OCI-LY7 (cell line): ENCODE results near the gene PRKD1. TPM values are rescaled to one million over a fixed set of nuclear protein-coding genes. Genes with fewer than 3 reads are reported as not detected.

Experiments
- BruUV-seq: library from RNA; stranded (reverse); fragments of 400-500 nt; replicated peaks from 2 replicates; lab custom pipeline; 2021; lab: Mats Ljungman, UMichigan
- CTCF ChIA-PET: fragments of 300-600 bp; sonication (Branson Sonifier 250); formaldehyde crosslinking; loops from one replicate; lab custom pipeline; 2022; ENCODE audit warnings: antibody characterized with exemption; ENCODE audit not compliant: unreplicated experiment; lab: Charles Lee
- POLR2A ChIA-PET: fragments of 300-600 bp; sonication (Branson Sonifier 250); formaldehyde crosslinking; loops from one replicate; lab custom pipeline; 2022; ENCODE audit warnings: antibody characterized with exemption; lab: Charles Lee
- DNase-seq: peaks from one replicate; pipeline ENCODE4 v3.0.0-alpha.2; 2015; ENCODE audit warnings: low spot score
- H2AFZ ChIP-seq: fragments of 200-600 bp; sonication (generic), shearing (Covaris generic); 2 replicates; pipeline ENCODE4 v1.6.1; 2014; ENCODE audit warnings: mild to moderate bottlenecking, antibody characterized with exemption, low read length, moderate library complexity
- H3K27ac ChIP-seq: fragments of 200-600 bp; sonication (generic); 2 replicates; pipeline ENCODE4 v1.5.1; 2014; ENCODE audit warnings: mixed run types, low read depth, mild to moderate bottlenecking, moderate library complexity, low read length, inconsistent platforms; ENCODE audit not compliant: poor library complexity, severe bottlenecking
- H3K36me3 ChIP-seq: fragments of 200-600 bp; sonication (generic); 2 replicates; pipeline ENCODE4 v1.6.1; 2014; ENCODE audit warnings: mild to moderate bottlenecking, antibody characterized with exemption, low read length, moderate library complexity, mixed read lengths; ENCODE audit not compliant: insufficient read depth
- H3K4me1 ChIP-seq: fragments of 200-600 bp; sonication (generic); 2 replicates; pipeline ENCODE4 v1.5.1; 2014; ENCODE audit warnings: mild to moderate bottlenecking, low read length; ENCODE audit not compliant: insufficient read depth, poor library complexity, severe bottlenecking
- H3K4me2 ChIP-seq: fragments of 200-600 bp; sonication (generic); 2 replicates; pipeline ENCODE4 v1.6.1; 2014; ENCODE audit warnings: mild to moderate bottlenecking, low read length
- H3K4me3 ChIP-seq: fragments of 200-600 bp; sonication (generic); 2 replicates; pipeline ENCODE4 v1.5.1; 2014; ENCODE audit warnings: mild to moderate bottlenecking, low read depth, low read length; ENCODE audit not compliant: poor library complexity, severe bottlenecking
- H3K79me2 ChIP-seq: fragments of 200-600 bp; sonication (generic); 2 replicates; pipeline ENCODE4 v1.6.1; 2016; ENCODE audit warnings: low read depth, mild to moderate bottlenecking, low read length, moderate library complexity, mixed read lengths; ENCODE audit not compliant: insufficient read depth
- H3K9me2 ChIP-seq: fragments of 200-600 bp; sonication (generic); 2 replicates; pipeline ENCODE4 v1.6.1; 2016; ENCODE audit warnings: mild to moderate bottlenecking, low read length, mixed read lengths; ENCODE audit not compliant: insufficient read depth
- H3K9me3 ChIP-seq: fragments of 200-600 bp; sonication (generic); 2 replicates; pipeline ENCODE4 v1.6.1; 2014; ENCODE audit warnings: mild to moderate bottlenecking, mixed run types, low read length, mixed read lengths
- H4K20me1 ChIP-seq: fragments of 200-600 bp; sonication (generic); 2 replicates; pipeline ENCODE4 v1.6.1; 2014; ENCODE audit warnings: mild to moderate bottlenecking, antibody characterized with exemption, low read length, moderate library complexity, mixed read lengths; ENCODE audit not compliant: insufficient read depth
- CTCF ChIP-seq: fragments of 200-600 bp; sonication (generic); conservative IDR thresholded peaks from 2 replicates; pipeline ENCODE4 v1.5.1; 2014; ENCODE audit warnings: mild to moderate bottlenecking, antibody characterized with exemption, low read length, moderate library complexity, mixed read lengths
- EZH2phosphoT487 ChIP-seq: fragments of 200-600 bp; sonication (generic); IDR thresholded peaks from 2 replicates; pipeline ENCODE4 v1.6.1; 2018; ENCODE audit warnings: low read depth, borderline replicate concordance, mild to moderate bottlenecking, mixed run types, antibody characterized with exemption, low read length, moderate library complexity, mixed read lengths
- intact Hi-C: fragments of 100-400 bp; cut with micrococcal nuclease; formaldehyde crosslinking; loops from one replicate; pipeline ENCODE4 v1.10.0; 2022; ENCODE audit not compliant: unreplicated experiment
- total RNA-seq, 2 experiments: library from RNA; depleted of rRNA in 1 of 2; stranded (reverse); fragments of >200 nt in 1 of 2; shearing (Covaris generic) in 1 of 2; gene quantifications; 2 replicates each; pipeline ENCODE4 v1.2.3, GENCODE V29; 2014 to 2022

The PRKD1 gene
- total RNA-seq, 2 experiments from 2014 or later: not detected

- CTCF ChIA-PET: no interaction called here
- BruUV-seq: no TSS peak
- Histone ChIP-seq H3K36me3 (no peaks in the 10 kb centered on the region), H3K27ac (no peak overlapping the region), H3K4me1 (no peaks in the 10 kb centered on the region), H3K9me2 (no peaks in the 10 kb centered on the region), H3K4me2 (no peak overlapping the region), H2AFZ (no peak overlapping the region), H3K9me3 (no peaks in the 10 kb centered on the region), H4K20me1 (no peaks in the 10 kb centered on the region), H3K4me3 (no peak overlapping the region), H3K79me2 (no peaks in the 10 kb centered on the region)
- no peak for DNase-seq
- TF ChIP-seq CTCF (no peak), EZH2phosphoT487 (no peak)
- intact Hi-C loops: no loop called here
- POLR2A ChIA-PET: interaction anchor here (0.9 kb wide), 1 partner anchor 14 kb away, joined by 3 read pairs; no protein-coding TSS in a partner anchor
Measured at GRCh38 chr14:29918981-29919380, 8.7 kb downstream of the PRKD1 start.

DNA sequence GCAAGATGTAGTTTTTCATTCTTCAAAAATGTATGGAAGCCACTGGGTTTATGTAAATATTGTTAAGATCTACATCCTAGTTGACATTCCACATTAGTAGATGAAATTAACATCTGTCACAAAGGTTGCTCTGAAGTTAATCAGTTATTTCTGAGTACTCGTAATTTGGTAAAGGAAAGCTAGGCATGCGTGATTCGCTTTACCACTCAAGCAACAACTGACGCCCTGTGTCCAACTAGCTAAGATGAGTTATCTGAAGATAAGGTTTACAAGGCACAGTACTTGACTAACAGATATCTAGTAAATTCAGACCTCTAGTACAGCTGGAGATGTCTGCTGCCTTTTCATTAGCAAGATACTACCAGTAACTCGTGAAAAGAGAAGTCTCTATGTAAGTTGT lies 14.1 kb downstream of the PRKD1 start:
- H3K36me3 ChIP-seq: no peaks in the 10 kb centered on the region
- TF ChIP-seq EZH2phosphoT487: no peak
- no peak for TF ChIP-seq CTCF
- no peak overlapping the region for H3K4me3 ChIP-seq
- no peaks in the 10 kb centered on the region for H4K20me1 ChIP-seq
- H3K4me1 ChIP-seq: no peaks in the 10 kb centered on the region
- DNase-seq: no peak
- H3K4me2 ChIP-seq: no peak overlapping the region
- CTCF ChIA-PET: no interaction called here
- intact Hi-C loops: no loop called here
- no peak overlapping the region for H3K27ac ChIP-seq
- POLR2A ChIA-PET: no interaction called here
- no peak overlapping the region for H2AFZ ChIP-seq
- H3K9me2 ChIP-seq: no peaks in the 10 kb centered on the region
- no peaks in the 10 kb centered on the region for H3K9me3 ChIP-seq
- H3K79me2 ChIP-seq: no peaks in the 10 kb centered on the region
- no TSS peak for BruUV-seq

GRCh38 chr14:29911810-29912209 lies 15.8 kb downstream of the PRKD1 start:
- POLR2A ChIA-PET: no interaction called here
- Histone ChIP-seq H3K9me2 (no peaks in the 10 kb centered on the region), H4K20me1 (no peaks in the 10 kb centered on the region), H2AFZ (no peak overlapping the region), H3K4me1 (no peaks in the 10 kb centered on the region), H3K27ac (no peak overlapping the region), H3K4me2 (no peak overlapping the region), H3K36me3 (no peaks in the 10 kb centered on the region), H3K9me3 (no peaks in the 10 kb centered on the region), H3K4me3 (no peak overlapping the region), H3K79me2 (no peaks in the 10 kb centered on the region)
- BruUV-seq: no TSS peak
- TF ChIP-seq EZH2phosphoT487 (no peak), CTCF (no peak)
- no peak for DNase-seq
- CTCF ChIA-PET: no interaction called here
- intact Hi-C loops: no loop called here
